ENCODE data around the gene CRLF3.

DNA sequence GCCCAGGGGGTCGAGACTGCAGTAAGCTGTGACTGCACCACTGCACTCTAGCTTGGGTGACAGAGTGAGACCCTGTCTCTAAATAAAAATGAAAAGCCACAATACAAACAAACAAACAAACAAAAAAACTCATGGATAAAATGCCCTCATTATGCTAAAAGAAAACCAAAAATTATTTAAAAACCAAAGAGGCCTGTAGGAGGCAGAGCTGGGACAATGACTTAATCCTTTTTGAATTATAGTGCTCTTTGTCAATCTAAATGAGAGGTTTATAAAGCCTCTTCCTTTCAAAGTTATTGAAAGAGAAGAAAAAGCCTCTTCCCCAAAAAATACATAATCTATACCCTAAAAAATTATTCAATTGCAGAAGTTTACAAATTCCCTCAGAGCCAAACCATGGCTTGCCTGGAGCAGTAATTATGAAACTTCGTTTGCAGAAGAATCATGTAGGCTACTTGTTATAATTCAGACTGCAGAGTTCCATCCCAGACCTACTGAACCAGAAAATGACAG lies 18.5 kb downstream of the CRLF3 start:
- TF ChIP-seq, protein P1, sequence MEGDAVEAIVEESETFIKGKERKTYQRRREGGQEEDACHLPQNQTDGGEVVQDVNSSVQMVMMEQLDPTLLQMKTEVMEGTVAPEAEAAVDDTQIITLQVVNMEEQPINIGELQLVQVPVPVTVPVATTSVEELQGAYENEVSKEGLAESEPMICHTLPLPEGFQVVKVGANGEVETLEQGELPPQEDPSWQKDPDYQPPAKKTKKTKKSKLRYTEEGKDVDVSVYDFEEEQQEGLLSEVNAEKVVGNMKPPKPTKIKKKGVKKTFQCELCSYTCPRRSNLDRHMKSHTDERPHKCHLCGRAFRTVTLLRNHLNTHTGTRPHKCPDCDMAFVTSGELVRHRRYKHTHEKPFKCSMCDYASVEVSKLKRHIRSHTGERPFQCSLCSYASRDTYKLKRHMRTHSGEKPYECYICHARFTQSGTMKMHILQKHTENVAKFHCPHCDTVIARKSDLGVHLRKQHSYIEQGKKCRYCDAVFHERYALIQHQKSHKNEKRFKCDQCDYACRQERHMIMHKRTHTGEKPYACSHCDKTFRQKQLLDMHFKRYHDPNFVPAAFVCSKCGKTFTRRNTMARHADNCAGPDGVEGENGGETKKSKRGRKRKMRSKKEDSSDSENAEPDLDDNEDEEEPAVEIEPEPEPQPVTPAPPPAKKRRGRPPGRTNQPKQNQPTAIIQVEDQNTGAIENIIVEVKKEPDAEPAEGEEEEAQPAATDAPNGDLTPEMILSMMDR (IDR thresholded peaks at IDR 0.05): peak in 1 of 6 experiments; percentile 9
- TF ChIP-seq POLR2A (IDR thresholded peaks at IDR 0.05): no peak
